ENCODE measurements around the gene FGF12.

DNA sequence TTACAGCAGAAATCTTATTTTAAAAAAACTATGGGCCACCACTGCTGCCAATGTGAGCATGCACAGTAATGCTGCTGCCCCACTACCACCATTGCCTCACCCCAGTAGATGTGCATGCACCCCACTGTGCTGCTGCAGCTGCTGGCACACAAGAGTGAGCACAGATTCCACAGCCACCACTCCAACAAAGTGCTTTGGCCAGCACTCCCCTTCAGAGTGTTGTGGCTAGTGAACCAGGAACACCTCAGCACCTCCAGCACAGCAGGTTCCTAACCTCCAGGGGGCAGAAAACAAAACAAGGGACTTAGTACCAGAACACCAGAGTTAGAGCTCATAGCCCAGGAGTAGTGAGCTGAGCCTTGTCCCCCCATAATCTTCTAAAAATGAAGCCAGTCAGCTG is 636.8 kb downstream of the FGF12 start:
- TF ChIP-seq, protein P1, sequence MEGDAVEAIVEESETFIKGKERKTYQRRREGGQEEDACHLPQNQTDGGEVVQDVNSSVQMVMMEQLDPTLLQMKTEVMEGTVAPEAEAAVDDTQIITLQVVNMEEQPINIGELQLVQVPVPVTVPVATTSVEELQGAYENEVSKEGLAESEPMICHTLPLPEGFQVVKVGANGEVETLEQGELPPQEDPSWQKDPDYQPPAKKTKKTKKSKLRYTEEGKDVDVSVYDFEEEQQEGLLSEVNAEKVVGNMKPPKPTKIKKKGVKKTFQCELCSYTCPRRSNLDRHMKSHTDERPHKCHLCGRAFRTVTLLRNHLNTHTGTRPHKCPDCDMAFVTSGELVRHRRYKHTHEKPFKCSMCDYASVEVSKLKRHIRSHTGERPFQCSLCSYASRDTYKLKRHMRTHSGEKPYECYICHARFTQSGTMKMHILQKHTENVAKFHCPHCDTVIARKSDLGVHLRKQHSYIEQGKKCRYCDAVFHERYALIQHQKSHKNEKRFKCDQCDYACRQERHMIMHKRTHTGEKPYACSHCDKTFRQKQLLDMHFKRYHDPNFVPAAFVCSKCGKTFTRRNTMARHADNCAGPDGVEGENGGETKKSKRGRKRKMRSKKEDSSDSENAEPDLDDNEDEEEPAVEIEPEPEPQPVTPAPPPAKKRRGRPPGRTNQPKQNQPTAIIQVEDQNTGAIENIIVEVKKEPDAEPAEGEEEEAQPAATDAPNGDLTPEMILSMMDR (IDR thresholded peaks at IDR 0.05): no peak
- no peak for TF ChIP-seq POLR2A (IDR thresholded peaks at IDR 0.05)
